ENCODE results near the gene PLD1. TPM values are rescaled to one million over a fixed set of nuclear protein-coding genes. Genes with fewer than 3 reads are reported as not detected.
A peak's percentile ranks its signal among the peaks of the same experiment; 100 is the strongest.

PLD1 gene
- total RNA-seq, 6 donors from 2014 or later = 11.2 to 47.1 (median 15.6) TPM

DNA sequence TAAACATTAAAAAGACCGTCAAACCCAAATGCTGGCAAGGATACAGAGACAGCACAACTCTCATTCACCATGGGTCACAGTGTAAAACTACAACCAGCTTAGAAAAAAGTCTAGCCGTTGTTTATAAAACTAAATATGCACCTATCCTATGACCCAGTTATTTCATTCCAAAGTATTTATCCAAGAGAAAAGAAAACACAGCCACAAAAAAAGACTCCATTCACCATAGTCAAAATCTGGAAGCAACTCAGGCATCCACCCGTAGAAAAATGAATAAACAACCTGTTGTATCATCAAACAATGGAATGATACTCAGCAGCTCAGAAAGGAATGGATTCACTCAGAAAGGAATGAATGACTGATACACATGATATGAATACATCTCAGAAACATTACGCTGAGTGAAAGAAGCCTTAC is 28.6 kb downstream of the PLD1 start:
- Histone ChIP-seq H3K27me3 (no peaks in the 10 kb centered on the region), H3K4me1 (peaks cover 0 to 9% (median 0%) of the 10 kb centered on the region in 4 donors), H3K9me3 (no peaks in the 10 kb centered on the region), H3K27ac (no peak overlapping the region), H3K4me3 (no peak overlapping the region), H3K36me3 (no peaks in the 10 kb centered on the region)
- TF ChIP-seq, protein P1, sequence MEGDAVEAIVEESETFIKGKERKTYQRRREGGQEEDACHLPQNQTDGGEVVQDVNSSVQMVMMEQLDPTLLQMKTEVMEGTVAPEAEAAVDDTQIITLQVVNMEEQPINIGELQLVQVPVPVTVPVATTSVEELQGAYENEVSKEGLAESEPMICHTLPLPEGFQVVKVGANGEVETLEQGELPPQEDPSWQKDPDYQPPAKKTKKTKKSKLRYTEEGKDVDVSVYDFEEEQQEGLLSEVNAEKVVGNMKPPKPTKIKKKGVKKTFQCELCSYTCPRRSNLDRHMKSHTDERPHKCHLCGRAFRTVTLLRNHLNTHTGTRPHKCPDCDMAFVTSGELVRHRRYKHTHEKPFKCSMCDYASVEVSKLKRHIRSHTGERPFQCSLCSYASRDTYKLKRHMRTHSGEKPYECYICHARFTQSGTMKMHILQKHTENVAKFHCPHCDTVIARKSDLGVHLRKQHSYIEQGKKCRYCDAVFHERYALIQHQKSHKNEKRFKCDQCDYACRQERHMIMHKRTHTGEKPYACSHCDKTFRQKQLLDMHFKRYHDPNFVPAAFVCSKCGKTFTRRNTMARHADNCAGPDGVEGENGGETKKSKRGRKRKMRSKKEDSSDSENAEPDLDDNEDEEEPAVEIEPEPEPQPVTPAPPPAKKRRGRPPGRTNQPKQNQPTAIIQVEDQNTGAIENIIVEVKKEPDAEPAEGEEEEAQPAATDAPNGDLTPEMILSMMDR (IDR thresholded peaks at IDR 0.05) = no peak
- TF ChIP-seq EP300 (IDR thresholded peaks at IDR 0.05) (no peak), POLR2AphosphoS5 (IDR thresholded peaks at IDR 0.05) (no peak), POLR2A (IDR thresholded peaks at IDR 0.05) (no peak)
- no peak for ATAC-seq (ENCODE audit: low FRiP score in 2 of 2)
- no peak for DNase-seq
- WGBS, 2 donors = 70 to 77% methylated on average over 4 of the region's 4 CpGs

DNA sequence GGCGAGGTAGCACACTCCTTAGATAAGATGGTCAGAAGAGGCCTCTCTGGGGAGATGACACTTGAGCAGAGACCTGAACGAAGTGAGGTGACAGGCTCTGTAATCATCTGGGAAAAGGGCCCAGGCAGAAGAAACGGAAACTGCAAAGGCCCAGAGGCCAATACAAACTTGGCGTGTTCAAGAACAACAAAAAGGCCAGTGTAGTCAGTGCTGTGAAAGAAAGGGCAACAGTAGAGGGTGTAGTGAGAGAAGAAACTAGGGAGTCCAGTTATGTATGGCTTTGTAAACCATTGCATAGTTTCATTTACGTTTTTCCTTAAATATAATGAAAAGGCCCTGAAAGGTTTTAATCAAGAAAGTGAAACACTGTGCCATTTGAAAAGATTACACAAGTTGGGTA is 31.8 kb downstream of the PLD1 start:
- no peaks in the 10 kb centered on the region for H3K4me1 ChIP-seq
- no peak overlapping the region for H3K4me3 ChIP-seq
- H3K27ac ChIP-seq = no peak overlapping the region
- H3K36me3 ChIP-seq = no peaks in the 10 kb centered on the region
- 80 to 81% methylated on average over 5 of the region's 5 CpGs for WGBS, 2 donors
- TF ChIP-seq, protein P1 (IDR thresholded peaks at IDR 0.05) = no peak
- TF ChIP-seq POLR2AphosphoS5 (IDR thresholded peaks at IDR 0.05) = no peak
- no peak for TF ChIP-seq EP300 (IDR thresholded peaks at IDR 0.05)
- TF ChIP-seq POLR2A (IDR thresholded peaks at IDR 0.05) = no peak
- DNase-seq (no peak), ATAC-seq (ENCODE audit: low FRiP score in 2 of 2) (no peak)
- no peaks in the 10 kb centered on the region for H3K27me3 ChIP-seq
- no peaks in the 10 kb centered on the region for H3K9me3 ChIP-seq

DNA sequence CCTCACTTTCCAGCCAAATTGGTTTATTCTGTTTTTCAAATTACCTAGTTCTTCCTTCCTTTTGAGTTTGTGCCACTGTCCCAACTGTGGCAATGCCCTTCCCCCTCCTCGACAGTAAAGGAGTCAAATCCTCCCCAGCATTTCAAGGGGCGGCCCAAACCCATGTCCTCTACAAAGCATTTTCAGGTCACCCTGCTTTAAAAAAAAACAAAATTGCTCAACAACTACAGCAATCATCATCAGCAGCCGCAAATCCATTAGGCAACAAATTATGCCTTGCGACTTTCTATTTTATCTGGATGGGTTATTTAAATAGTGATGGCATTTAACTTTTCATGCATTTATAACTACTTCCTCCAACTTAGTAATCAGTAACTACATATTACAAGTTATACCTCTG is 32.7 kb downstream of the PLD1 start:
- 67 to 80% methylated on average over 4 of the region's 4 CpGs for WGBS, 2 donors
- ATAC-seq (ENCODE audit: low FRiP score in 2 of 2) (no peak), DNase-seq (no peak)
- no peaks in the 10 kb centered on the region for H3K36me3 ChIP-seq
- H3K9me3 ChIP-seq = no peaks in the 10 kb centered on the region
- H3K4me1 ChIP-seq = peaks cover 0 to under 1% (median under 1%) of the 10 kb centered on the region in 4 donors
- no peak overlapping the region for H3K4me3 ChIP-seq
- TF ChIP-seq POLR2AphosphoS5 (IDR thresholded peaks at IDR 0.05) = no peak
- no peak for TF ChIP-seq POLR2A (IDR thresholded peaks at IDR 0.05)
- TF ChIP-seq, protein P1 (IDR thresholded peaks at IDR 0.05) = no peak
- TF ChIP-seq EP300 (IDR thresholded peaks at IDR 0.05) = no peak
- H3K27me3 ChIP-seq = no peaks in the 10 kb centered on the region
- H3K27ac ChIP-seq = peak overlapping the region in 3 of 4 donors; percentile 15 to 63 (median 23)

DNA sequence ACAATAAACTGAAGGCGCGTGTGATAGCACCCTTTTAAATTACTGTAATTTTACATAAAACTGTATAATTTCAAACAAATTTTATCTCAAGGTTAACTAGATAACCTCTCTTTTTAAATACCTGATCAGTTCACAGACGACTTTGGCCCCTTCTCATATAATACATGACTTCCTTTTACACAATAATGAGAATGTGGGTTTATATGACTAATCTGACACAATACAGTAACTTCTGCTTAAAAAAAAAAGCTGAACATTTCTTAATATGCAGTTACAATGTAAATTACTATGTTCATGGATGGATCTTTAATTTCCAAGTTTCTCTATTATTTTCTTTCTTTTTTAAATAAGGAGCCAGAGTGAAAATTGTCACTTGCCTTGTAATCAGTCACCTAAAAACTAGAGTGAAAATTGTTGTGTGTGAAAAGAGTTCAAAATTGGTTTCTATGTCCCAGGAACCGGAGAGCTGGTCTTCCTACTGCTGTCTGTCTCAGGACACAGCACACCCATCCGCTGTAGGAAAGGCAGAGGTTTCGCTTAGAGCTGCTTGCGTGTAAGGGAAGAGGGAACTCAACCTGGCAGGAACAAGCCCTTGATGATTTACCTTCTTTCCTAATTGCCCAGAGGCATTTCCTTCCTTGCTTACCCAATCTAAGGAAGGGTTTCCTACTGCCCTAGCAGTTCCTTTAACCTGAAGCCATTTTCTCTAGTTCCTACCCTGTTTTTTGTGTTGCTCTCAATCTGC is 33.3 kb downstream of the PLD1 start:
- Histone ChIP-seq H3K27me3 (no peaks in the 10 kb centered on the region), H3K36me3 (no peaks in the 10 kb centered on the region), H3K9me3 (no peaks in the 10 kb centered on the region), H3K27ac (peak overlapping the region in 3 of 4 donors; percentile 15 to 63 (median 23)), H3K4me3 (no peak overlapping the region), H3K4me1 (peaks cover 0 to 7% (median 3%) of the 10 kb centered on the region in 4 donors)
- WGBS, 2 donors = 65 to 73% methylated on average over 7 of the region's 7 CpGs
- peak in 1 of 2 donors; percentile 39 for ATAC-seq (ENCODE audit: low FRiP score in 2 of 2)
- TF ChIP-seq, protein P1 (IDR thresholded peaks at IDR 0.05) = no peak
- TF ChIP-seq EP300 (IDR thresholded peaks at IDR 0.05) (no peak), POLR2AphosphoS5 (IDR thresholded peaks at IDR 0.05) (no peak), POLR2A (IDR thresholded peaks at IDR 0.05) (no peak)
- no peak for DNase-seq

DNA sequence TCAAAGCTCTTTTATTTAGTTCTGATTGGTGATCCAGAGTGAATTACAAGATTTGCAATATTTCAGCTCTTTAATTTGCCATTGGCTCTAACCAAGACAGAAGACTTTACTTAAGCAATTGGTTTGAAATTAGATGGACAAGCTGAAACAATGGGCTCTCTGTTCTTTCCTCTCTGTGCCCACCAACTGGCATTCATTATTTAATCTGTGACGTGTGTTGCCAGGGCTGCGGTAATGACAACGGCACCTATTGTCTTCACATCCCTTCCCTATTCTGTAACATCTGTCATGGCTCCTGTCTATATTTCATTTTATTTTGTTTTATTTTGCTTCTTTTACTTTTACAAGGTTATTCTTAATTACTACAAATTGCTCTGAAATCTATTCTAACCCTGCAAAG is 33.9 kb downstream of the PLD1 start:
- H3K4me1 ChIP-seq = peaks cover 0 to 13% (median 4%) of the 10 kb centered on the region in 4 donors
- H3K4me3 ChIP-seq = no peak overlapping the region
- no peak for DNase-seq
- no peak for ATAC-seq (ENCODE audit: low FRiP score in 2 of 2)
- no peaks in the 10 kb centered on the region for H3K27me3 ChIP-seq
- no peak overlapping the region for H3K27ac ChIP-seq
- WGBS, 2 donors = 75 to 83% methylated on average over 3 of the region's 3 CpGs
- TF ChIP-seq POLR2A (IDR thresholded peaks at IDR 0.05) = no peak
- TF ChIP-seq POLR2AphosphoS5 (IDR thresholded peaks at IDR 0.05) = no peak
- TF ChIP-seq EP300 (IDR thresholded peaks at IDR 0.05) = no peak
- TF ChIP-seq, protein P1 (IDR thresholded peaks at IDR 0.05) = no peak
- H3K9me3 ChIP-seq = no peaks in the 10 kb centered on the region
- no peaks in the 10 kb centered on the region for H3K36me3 ChIP-seq
